ENCODE results near the gene ACTL7B.

DNA sequence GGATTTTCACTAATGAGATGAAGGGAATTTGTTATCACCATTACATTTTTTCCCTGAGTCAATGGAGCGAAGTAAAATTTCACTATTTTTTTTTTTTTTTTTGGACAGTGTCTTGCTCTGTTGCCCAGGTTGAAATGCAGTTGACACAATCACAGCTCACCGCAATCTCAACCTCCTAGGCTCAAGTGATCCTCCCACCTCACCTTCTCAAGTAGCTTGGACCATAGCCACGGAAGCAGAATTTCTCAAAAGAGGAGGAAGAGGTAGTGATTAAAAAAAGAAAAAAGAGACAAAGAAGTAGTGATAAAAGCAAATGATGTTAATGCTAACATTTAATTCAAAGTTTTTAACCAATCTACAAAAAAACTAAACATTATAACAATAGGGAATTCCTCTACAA lies 48.4 kb upstream of the ACTL7B start:
- TF ChIP-seq POLR2A (IDR thresholded peaks at IDR 0.05; ENCODE audit: low read depth, low read length) = no peak
- TF ChIP-seq TAF1 (IDR thresholded peaks at IDR 0.05; ENCODE audit: borderline replicate concordance, low read depth, low read length) = no peak

Measured in GM12892 (cell line).